ENCODE results near the gene DPP7. TPM values are rescaled to one million over a fixed set of nuclear protein-coding genes. Genes with fewer than 3 reads are reported as not detected.

Gene DPP7
- total RNA-seq, 1 experiment from 2014 or later, result 30.8 TPM

DNA sequence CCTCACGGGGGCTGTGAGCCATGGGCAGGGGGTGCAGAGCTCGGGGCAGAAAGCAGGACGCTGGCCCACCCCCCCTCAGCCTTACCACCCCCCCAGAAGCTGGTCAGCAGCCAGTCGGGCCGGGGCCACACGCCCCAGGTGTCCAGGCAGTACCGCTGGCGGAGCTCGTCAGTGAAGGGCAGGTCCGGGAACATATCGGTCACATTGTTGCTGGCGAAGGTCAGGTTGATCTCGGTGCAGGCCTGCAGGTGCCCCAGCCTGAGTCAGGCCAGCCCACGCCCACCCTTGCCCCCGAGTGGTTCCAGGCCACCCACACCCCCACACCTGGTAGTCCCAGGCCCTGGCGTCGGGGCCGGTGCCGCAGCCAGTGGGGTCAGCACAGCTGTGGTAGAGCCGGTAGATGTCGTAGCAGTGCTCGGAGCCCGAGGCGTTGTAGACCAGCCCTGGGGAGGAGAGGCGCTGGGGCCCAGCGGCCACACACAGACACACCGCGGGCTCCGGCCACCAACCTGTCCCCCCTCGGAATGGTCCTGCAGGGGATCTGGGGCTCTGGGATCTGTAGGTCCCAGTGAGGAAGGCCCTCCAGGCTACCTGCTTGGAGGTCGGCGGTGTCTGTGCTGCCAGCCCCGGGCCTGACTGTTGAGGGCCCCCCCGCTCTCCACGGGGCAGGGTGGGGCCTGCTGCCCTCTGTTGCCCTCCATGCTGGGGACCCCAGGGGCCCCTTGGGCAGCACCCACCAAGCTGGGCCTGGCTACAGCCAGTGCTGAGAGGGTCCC lies 2.6 kb downstream of the DPP7 start:
- no peak for DNase-seq (ENCODE audit: low read depth)

DNA sequence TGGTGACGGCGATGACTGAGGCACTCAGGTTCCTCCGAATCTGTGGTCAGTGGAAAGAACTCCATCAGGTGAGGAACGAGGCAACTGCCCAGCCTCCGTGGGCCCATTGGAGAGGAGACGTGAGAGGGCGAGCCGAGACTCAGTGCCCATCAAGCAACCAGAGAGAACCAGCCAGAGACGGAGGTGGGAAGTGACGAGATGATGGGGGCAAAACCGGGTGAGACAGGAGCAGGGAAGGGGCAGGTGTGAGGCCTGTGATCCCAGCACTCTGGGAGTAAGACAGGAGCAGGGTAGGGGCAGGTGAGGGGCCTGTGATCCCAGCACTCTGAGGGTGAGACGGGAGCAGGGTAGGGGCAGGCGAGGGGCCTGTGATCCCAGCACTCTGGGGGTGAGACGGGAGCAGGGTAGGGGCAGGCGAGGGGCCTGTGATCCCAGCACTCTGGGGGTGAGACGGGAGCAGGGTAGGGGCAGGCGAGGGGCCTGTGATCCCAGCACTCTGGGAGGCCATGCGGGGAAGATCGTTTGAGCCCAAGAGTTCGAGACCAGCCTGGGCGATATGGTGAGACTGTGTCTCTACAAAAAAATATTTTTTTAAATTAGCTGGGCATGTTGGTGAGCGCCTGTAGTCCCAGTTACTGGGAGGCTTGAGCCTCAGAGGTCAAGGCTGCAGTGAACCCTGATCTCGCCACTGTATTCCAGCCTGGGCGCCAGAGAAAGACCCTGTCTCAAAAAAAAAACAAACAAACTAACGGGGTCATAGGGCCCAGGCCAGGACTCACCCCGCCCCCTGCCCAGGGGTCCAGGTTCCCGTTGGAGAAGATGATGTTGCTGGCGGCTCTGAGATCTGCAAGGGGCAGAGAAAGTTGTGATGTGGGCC lies 3.4 kb downstream of the DPP7 start:
- DNase-seq (ENCODE audit: low read depth), result no peak

DNA sequence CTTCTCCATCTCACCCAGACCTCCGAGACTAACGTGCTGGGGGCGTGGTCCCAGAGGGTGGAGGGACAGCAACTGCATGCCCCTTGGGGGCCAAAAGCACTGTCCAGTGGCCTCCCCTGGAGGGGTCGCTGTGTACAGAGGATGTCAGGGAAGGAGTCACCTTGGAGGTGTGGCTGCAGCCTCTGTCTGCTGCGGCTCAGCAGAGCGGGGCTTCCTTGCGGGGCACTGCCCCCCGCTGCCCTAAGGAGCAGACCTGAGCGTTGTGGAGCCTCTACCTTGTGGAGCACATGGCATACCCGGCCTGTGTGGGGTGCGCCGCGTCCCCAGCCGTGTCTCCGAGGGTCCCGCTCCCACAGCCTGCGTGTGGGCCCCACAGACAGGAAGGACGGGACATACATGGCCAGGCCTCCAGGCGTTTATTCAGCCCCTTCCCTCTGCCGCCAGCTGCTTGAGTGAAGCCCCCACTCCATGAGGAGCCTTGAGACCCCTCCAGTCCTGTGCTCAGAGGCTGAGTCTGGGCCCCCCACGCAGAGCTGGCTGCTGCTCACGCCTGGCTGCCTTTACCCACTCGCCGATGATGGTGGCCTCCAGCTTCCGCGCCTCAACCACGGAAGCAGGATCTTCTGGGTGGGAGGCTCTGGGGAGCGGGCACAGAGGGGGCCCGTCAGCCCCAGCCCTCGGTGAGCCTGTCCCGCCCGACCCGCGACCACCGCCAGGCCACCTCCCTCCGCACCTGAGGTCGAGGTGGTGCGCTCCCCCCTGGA lies 4.2 kb downstream of the DPP7 start:
- no peak for DNase-seq (ENCODE audit: low read depth)

DNA sequence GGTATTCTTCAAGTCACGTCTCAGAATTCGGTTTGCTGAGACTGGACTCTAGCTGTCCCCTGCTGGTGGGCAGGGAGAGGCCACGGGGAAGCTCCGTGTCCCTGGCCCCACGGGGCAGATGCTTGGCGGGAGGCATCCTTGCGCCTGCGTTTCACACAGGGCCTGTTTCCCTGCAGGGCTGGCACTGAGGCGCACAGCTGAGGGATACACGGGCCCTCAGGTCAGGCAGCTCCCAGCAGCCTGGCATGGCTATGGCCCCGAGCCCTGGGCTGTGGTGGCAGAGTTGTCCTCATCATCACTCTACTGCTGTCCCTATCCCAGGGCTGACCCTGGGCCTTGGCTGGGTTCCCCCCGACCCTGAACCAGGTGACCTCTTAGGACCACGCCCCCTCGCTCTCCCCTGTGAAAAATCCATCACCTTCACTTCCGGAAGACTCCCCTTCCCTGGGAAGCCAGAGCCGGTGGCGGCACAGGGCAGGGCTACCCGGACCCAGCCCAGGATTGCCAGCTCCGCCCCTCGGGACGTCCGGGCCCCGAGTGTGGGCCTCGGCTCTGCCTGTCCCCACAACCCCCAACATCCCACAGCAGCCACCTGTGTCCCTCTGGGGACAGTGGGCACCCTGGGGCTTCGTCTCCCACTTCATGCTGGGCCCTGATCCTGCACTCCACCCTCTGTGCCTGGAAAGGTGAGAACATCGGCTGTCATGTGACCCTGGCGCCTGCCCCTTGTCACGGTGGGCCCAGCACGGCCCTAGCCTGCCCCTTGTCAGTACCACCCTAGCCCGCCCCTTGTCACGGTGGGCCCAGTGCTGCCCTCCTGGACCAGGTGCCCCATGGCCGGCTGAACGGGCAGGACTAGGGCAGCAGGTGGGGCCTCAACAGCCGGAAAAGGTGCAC lies 5.0 kb downstream of the DPP7 start:
- DNase-seq (ENCODE audit: low read depth), result no peak

DNA sequence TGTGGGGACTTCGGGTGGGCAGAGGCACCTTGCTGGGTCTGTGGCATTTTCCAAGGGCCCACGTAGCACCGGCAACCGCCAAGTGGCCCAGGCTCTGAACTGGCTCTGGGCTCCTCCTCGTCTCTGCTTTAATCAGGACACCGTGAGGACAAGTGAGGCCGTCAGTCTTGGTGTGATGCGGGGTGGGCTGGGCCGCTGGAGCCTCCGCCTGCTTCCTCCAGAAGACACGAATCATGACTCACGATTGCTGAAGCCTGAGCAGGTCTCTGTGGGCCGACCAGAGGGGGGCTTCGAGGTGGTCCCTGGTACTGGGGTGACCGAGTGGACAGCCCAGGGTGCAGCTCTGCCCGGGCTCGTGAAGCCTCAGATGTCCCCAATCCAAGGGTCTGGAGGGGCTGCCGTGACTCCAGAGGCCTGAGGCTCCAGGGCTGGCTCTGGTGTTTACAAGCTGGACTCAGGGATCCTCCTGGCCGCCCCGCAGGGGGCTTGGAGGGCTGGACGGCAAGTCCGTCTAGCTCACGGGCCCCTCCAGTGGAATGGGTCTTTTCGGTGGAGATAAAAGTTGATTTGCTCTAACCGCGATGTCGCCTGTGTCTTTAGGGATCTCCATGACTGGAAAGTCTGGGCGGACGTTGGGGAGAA lies 5.8 kb downstream of the DPP7 start:
- DNase-seq (ENCODE audit: low read depth), result no peak

DNA sequence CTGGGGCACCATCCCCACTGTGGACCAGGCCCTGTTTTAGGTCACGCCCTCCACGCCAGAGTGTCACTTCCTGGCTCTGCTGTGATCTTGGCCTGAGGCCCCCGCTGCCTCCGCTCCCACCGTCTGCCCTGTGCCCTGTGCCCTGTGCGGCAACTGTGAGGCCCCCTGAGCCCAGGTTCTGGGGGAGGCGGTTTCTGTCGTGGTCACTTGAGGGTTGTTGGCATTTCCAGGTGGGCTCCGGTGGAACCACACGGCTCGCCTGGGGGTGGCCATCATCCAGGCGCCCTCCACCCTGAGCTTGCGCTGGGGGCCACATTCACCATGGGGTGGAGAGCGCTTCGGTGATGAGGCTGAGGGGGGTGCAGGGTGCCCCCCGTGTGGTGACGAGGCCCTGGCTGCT lies 6.6 kb downstream of the DPP7 start:
- DNase-seq (ENCODE audit: low read depth), result no peak

DNA sequence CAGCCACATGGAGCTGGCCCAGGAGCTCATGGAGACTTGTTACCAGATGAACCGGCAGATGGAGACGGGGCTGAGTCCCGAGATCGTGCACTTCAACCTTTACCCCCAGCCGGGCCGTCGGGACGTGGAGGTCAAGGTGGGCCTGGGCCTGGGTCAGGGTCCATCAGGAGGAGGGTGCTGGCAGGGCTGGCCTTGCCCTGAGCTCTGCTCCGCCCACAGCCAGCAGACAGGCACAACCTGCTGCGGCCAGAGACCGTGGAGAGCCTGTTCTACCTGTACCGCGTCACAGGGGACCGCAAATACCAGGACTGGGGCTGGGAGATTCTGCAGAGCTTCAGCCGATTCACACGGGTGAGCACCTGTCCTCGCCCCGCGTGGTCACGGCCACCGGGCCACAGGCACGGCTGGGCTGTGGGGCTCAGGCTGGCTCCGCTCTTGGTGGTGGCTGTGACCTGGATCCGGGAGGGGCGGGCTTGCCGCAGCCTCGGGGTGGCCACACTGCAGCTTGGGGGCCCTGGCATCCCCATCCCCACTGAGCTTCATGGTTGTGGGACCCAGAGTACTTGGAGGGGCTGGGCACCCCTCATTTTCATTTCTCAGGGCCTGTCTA lies 7.1 kb downstream of the DPP7 start:
- DNase-seq (ENCODE audit: low read depth), result no peak

DNA sequence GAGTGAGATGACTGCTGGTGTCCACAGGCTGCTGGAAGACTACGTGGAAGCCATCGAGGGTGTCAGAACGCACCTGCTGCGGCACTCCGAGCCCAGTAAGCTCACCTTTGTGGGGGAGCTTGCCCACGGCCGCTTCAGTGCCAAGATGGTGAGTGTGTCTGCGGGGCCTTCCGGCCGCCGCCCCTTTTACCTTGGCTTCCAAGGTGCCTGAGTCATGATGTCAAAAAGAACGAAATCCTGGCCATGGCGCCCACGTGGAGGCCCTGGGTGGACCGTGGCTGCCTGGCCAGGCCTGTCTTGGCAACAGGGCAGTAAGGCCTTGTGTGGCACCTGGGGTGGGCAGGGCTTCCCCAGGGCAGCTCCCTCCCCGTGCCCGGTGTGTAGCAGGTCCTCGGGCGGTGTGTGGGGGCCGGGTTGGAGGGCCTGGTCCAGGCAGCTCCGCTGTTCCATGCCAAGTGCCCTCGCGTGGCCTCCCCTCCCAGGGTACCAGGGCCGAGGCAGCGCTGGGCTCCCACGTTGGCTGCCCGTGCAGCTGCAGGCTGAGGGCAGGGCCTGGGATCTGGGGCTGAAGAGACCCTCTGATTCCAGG lies 7.8 kb downstream of the DPP7 start:
- no peak for DNase-seq (ENCODE audit: low read depth)

DNA sequence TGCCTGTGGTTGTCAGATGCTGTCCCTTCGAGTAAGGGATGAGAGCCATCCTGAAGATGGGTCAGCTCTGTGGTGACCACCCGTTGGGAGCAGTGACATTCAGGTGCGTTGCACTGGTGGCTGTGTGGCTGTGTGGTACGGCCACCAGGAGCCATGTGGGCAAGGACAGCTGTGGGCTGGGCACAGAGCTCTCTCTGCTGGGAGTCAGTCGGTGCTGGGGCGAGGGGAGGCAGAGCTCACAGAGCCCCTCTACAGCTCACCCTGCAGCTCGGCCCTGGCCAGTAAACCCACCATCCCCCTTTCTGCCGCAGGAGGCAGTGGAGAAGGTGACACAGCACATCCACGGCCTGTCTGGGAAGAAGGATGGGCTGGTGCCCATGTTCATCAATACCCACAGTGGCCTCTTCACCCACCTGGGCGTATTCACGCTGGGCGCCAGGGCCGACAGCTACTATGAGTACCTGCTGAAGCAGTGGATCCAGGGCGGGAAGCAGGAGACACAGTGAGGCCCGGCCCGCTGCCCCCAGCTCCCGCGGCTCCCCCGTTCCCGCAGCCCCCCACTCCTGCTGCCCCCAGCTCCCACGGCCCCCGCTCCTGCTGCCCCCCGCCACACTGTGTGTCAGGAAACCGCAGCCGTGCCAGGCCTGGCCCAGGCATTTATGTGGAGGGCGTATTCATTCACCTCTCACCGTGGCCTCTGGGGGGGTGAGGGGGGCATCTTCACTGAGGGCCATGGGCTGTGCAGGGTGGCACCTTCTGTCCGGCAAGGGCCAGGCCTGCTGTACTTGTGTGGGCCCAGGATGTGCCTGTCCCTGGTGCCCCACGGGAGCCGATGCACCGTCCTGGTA lies 8.5 kb downstream of the DPP7 start:
- DNase-seq (ENCODE audit: low read depth), result no peak

DNA sequence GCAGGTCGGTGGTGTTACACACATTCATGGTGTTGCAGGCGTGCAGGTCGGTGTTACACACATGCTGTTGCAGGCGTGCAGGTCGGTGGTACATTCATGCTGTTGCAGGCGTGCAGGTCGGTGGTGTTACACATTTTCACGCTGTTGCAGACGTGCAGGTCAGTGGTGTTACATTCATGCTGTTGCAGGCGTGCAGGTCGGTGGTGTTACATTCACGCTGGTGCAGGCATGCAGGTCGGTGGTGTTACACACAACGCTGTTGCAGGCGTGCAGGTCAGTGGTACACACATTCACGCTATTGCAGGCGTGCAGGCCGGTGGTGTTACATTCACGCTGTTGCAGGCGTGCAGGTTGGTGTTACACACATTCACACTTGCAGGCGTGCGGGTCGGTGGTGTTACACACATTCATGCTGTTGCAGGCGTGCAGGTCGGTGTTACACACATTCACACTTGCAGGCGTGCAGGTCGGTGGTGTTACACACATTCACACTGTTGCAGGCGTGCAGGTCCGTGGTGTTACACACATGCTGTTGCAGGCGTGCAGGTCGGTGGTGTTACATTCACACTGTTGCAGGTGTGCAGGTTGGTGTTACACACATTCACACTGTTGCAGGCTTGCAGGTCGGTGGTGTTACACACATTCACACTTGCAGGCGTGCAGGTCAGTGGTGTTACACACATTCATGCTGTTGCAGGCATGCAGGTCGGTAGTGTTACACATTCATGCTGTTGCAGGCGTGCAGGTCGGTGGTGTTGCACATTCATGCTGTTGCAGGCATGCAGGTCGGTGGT lies 11.1 kb downstream of the DPP7 start:
- DNase-seq (ENCODE audit: low read depth), result no peak

DNA sequence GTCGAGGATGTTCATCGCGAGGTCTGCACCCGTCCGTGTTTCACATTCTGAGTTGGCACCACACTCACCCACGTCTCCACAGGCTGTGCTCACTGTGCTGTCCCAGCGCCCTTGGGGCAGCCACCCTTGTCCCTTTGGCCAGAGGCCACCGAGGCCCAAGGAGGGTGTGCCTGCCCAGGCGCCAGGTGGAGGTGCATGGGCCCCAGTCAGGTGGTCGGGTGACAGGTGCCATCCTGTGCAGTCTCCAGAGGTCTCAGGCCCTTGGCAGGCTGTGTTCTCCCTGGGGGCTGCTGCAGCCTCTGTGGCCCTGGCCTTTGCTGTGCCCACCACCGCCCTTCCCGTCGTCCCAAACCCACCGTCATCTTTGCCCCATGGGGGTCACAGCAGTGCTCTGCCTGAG lies 15.3 kb downstream of the DPP7 start:
- no peak for DNase-seq (ENCODE audit: low read depth)

DNA sequence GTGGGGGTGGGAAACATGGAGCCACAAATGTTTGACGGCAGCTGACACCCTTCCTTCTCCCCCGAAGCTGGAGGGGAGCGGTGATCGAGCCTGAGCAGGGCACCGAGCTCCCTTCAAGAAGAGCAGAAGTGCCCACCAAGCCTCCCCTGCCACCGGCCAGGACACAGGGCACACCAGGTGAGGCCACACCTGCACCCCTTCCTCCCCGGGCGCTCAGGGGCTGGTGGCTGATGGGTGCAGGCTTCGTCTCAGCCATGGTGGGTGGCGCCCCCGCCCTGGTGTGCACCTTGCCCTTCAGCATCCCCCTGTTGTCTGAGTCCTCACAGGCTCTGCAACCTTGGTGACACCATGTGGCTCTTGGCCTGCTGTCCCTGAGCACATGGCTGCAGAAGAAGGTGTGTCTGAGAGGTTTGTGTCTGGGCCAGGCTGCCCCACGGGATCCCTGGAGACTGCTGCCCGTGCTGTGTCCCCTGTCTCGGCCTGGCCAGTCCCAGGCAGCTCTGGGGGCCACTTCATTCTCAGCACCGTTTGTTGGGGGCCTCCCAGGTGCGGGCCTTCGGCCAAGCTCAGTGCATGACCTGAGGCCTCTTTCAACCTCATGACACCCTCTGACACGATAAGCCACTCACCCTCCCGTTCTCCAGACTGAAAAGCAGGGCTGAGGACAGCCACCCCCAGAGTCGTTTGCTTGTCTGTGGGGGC lies 16.6 kb downstream of the DPP7 start:
- DNase-seq (ENCODE audit: low read depth), result no peak

DNA sequence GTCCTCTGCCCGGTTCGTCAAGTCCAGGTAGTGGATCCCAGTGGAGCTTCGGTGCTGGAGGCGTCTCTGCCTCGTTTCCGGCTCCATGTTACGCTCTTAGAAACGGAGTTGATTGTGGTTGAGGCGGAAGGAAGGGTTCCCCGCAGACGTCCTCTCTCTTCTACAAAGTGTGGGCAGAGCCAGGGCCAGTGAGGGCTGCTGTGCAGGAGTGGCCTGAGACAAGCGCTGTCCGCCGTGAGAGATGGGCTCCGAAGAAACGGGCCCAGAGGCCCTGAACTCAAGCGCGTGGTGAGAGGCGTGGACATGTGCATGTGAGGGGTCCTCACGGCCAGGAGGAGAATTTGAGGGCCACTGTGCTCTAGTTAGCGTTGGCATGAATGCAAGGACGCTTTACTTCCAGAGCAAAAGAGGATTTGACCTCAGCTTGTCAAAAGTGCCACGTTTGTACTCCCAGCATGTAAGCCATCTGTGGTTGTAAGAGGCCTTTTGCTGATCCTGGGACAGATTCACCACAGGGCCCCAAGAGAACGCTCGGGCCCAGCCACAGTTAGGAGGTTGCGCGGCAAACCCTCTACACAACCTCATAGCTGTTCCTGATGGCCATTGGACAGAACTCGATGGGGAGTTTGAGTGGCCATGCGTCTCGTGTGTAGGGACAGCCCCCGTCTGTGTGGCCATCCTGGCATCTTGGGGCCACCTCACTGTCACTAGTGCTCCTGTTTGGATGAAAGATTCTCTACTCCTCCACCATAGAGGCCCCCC lies 17.6 kb downstream of the DPP7 start:
- DNase-seq (ENCODE audit: low read depth), result no peak

DNA sequence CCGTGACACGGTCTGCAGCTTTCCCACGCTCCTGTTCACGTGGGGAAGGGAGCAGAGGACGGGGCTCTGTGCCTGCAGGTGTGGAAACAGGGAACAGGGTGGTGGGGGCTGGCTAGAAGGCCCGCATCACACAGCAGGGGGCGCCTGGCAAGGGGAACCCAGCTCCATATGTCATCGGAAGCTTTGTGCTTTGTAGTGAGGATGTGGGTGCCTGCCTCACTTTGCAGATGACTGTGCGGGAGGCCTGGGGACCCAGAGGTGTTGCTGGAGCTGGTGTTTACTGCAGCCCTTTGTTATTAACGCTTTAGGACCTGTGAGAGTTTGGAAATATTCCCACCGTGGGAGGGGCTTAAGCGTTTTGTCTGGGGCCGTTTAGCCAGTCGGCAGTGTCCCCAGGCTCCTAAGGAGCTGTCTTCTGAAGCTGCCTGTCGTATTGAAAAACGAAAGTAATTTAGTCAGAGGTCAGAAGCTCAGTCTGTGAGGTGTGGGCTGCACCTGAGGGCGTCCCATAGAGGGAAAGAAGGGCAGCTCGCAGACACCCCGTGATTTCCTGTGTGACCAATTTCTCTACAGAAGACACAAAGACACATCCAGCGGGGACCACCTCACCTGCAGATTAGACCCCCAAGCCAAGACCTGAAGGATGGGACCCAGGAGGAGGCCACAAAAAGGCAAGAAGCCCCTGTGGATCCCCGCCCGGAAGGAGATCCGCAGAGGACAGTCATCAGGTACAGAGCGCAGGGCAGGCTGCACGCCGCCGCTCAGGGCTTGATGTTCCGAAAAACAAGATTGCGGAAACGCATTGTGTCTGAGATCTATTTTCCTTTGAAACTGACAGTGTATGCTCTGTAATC lies 18.6 kb downstream of the DPP7 start:
- DNase-seq (ENCODE audit: low read depth), result no peak

DNA sequence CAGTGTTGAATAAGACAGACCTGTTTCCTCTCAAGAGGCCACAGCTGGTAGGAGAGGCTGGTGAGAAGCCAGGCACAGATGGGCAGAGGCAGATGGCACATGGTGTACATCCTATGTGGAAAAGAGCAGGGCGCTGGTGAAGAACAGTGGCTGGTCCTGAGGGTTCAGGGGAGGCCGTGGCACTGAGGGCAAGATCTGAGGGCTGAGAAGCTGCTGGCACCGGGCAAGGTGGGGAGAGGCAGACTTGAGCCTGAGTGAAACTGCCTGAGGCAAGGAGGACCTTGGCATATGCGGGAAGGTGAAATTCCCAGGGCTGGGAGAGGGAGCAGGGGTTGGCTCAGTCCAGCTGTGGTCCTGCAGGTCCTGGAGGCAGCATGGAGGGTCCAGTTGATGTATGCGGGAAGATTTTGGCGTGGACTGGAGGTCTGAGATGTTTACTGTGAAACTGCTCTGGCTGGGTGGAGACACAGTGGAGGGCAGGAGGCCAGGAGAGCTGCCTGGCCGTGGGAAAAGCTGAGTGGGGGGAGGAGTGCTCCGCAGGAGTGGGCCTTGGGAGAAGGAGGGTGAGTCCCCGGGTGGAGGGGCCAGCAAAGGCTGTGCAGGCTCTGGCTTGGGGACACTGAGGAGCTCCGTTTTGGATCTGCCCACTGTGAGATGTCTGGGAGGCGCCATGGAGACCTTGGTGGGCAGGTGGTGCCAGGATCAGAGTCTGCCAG lies 25.1 kb downstream of the DPP7 start:
- DNase-seq (ENCODE audit: low read depth), result no peak
